Stimulated activated CD8-positive, alpha-beta memory T cell treated with anti-CD3 and anti-CD28 coated beads, Interleukin-7, amount 100 ng/mL, for 1 hour (primary cell): ENCODE measurements around the gene STRBP.
"Not testable (repeated sequence)": the region's sequence is repeated elsewhere in the genome, so short reads cannot be mapped to it uniquely, and the experiment has no call there.

Experiments used
- DNase-seq, 2 donors: peaks; one replicate each; pipeline ENCODE4 v3.0.0-alpha.2; 2020; ENCODE audit warnings: low read depth in 2 of 2

Gene STRBP

GRCh38 chr9:123250504-123250903 is 17.9 kb downstream of the STRBP start:
- no peak for DNase-seq

- DNase-seq = not testable (repeated sequence)
These were observed 19.2 kb downstream of the STRBP start for GRCh38 chr9:123249162-123249561.

GRCh38 chr9:123248630-123249029 is 19.8 kb downstream of the STRBP start:
- no peak for DNase-seq

GRCh38 chr9:123246534-123246933 is 21.9 kb downstream of the STRBP start:
- DNase-seq = no peak

GRCh38 chr9:123239726-123240125 is 28.7 kb downstream of the STRBP start:
- DNase-seq = no peak

- DNase-seq = no peak
These were observed 30.0 kb downstream of the STRBP start for GRCh38 chr9:123238365-123238764.

GRCh38 chr9:123237220-123237619 is 31.2 kb downstream of the STRBP start:
- no peak for DNase-seq

GRCh38 chr9:123235448-123235847 is 32.9 kb downstream of the STRBP start:
- DNase-seq = no peak

GRCh38 chr9:123234853-123235252 is 33.5 kb downstream of the STRBP start:
- no peak for DNase-seq

GRCh38 chr9:123232332-123232731 is 36.1 kb downstream of the STRBP start:
- no peak for DNase-seq

GRCh38 chr9:123231421-123231820 is 37.0 kb downstream of the STRBP start:
- DNase-seq = no peak

GRCh38 chr9:123228967-123229366 is 39.4 kb downstream of the STRBP start:
- DNase-seq = no peak

GRCh38 chr9:123225995-123226394 is 42.4 kb downstream of the STRBP start:
- DNase-seq = no peak

GRCh38 chr9:123225374-123225813 is 43.0 kb downstream of the STRBP start:
- peak; percentile 3 to 6 for DNase-seq

- DNase-seq = no peak
These were observed 48.3 kb downstream of the STRBP start for GRCh38 chr9:123220127-123220526.

- DNase-seq = no peak
These were observed 49.6 kb downstream of the STRBP start for GRCh38 chr9:123218831-123219230.

- DNase-seq = no peak
These were observed 51.2 kb downstream of the STRBP start for GRCh38 chr9:123217128-123217654.

GRCh38 chr9:123216251-123216797 is 52.1 kb downstream of the STRBP start:
- DNase-seq = no peak

- no peak for DNase-seq
These were observed 57.3 kb downstream of the STRBP start for GRCh38 chr9:123211081-123211480.

GRCh38 chr9:123208626-123209174 is 59.7 kb downstream of the STRBP start:
- no peak for DNase-seq

- no peak for DNase-seq
These were observed 62.3 kb downstream of the STRBP start for GRCh38 chr9:123206065-123206464.

GRCh38 chr9:123201083-123201482 is 67.3 kb downstream of the STRBP start:
- DNase-seq = no peak

GRCh38 chr9:123200469-123200868 is 67.9 kb downstream of the STRBP start:
- not testable (repeated sequence) for DNase-seq

- no peak for DNase-seq
These were observed 72.3 kb downstream of the STRBP start for GRCh38 chr9:123196124-123196523.
